ENCODE results near the gene VASH2.
"Not testable (repeated sequence)": the region's sequence is repeated elsewhere in the genome, so short reads cannot be mapped to it uniquely, and the experiment has no call there.

- TF ChIP-seq POLR2A, POLR2AphosphoS5 (IDR thresholded peaks at IDR 0.05): not testable (repeated sequence)
- TF ChIP-seq, protein P1, sequence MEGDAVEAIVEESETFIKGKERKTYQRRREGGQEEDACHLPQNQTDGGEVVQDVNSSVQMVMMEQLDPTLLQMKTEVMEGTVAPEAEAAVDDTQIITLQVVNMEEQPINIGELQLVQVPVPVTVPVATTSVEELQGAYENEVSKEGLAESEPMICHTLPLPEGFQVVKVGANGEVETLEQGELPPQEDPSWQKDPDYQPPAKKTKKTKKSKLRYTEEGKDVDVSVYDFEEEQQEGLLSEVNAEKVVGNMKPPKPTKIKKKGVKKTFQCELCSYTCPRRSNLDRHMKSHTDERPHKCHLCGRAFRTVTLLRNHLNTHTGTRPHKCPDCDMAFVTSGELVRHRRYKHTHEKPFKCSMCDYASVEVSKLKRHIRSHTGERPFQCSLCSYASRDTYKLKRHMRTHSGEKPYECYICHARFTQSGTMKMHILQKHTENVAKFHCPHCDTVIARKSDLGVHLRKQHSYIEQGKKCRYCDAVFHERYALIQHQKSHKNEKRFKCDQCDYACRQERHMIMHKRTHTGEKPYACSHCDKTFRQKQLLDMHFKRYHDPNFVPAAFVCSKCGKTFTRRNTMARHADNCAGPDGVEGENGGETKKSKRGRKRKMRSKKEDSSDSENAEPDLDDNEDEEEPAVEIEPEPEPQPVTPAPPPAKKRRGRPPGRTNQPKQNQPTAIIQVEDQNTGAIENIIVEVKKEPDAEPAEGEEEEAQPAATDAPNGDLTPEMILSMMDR (IDR thresholded peaks at IDR 0.05) = not testable (repeated sequence)
Observed at GRCh38 chr1:213027024-213027423, 76.7 kb downstream of the VASH2 start.

Measured in breast epithelium (tissue), 3 donors.